SW 1271 (cell line): ENCODE data around the gene MET.
"Not testable (repeated sequence)": the region's sequence is repeated elsewhere in the genome, so short reads cannot be mapped to it uniquely, and the experiment has no call there.

Source experiments
- DNase-seq, 2 experiments: peaks; one replicate each; lab custom pipeline; 2025; lab: John Stamatoyannopoulos, UW

MET gene

DNA sequence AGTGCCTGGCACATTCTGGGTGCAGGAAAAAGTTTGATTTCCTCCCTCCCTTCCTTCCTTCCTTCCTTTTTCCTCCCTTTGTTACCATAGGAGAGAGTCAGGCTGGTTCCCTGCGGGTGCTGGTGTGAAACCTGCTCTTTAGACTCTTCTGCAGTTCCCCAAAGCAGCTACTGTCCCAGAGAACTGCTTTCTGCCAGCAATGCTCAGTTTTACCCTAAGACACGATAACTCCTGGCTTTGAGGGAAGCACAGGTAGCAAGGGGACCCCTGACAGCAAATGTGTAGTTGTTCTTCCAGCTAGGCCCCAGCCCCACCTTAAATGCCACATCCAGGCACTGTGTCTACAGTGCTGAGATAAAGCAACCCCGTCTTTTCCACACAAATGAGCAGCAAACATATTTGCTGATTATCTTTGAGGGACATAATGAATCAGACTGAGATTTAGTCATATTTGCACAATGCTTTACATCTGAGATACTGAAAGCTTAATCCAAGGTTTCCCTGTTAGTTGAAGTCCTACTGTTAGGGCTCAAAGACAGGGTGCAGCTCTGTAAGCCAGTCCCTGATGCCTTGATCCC is 55.5 kb downstream of the MET start:
- DNase-seq: no peak

DNA sequence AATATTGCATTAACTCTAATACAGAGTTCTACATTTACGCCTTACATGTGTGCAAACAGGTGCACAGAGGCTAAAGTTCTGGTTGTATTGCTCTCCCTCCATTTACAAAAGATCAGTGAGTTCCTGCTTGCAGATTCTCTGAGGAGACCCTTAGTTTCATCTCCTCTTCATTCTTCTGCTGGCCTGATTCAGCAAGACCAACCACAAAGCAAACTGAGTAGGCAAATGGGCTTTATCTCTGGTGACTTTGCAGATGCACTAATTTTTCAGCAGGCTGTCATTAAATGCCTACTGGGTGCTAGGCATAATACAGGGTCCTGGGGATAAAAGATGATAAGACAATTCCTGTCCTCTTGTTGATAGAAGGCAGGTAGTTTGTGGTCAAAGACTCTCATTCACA is 56.4 kb downstream of the MET start:
- no peak for DNase-seq

DNA sequence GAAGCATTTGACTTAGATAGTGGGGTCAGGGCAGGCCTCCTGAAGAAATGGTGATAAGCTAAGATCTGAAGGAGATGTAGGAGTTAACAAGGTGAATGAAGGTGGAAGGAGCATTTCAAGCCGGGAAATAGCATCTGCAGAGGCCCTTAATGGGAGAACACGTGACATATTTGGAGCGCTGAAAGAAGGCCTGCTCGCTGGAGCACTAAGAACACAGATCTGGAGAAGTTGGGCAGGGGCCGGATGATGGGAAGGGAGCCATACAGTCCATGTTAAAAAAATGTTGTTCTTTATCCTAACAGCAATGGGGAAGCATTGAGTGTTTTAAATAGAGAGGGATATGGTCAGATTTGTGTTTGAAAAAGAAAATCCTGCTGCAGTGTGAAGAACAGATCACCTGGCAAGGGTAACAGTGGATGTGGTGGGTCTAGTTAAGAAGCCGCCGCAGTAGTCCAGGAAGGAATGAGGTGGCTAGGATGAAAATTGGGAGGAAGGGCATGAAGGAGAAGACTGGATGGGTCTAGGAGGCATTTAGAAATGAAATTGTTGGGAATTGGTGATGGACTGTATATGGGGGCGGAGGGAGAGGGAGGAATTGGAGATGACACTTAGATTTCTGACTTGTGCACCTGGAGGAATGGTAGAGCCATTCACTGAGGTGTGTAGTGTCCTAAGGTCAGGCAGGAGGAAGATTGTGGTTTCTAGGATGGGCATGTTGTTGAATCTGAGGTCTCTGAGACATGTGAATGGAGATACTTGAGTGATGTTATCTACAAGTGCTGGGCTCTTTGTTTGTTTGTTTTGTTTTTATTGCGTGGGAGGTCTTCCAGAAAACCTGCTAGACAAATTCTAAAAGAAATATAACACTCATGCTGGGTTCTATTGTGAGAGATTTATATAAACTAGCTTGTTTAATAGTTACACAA is 58.4 kb downstream of the MET start:
- no peak for DNase-seq

DNA sequence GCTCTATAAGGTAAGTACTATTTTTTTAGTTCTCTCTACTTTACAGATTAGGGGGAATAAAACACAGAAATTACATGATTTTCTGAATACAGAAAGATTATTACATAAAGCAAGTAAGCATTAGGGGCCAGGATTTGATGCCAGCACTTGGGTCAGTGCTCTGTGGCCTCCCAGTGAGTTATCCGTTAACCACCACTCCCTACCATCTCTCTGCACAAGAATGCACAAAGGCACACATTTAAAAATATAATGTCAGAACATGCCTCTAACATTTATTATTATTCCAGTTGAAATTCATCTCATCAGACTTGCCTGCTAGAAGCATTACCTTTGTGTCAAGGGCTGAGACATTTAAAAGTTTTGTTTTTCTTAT is 59.0 kb downstream of the MET start:
- DNase-seq: no peak

- no peak for DNase-seq
Observed at GRCh38 chr7:116731445-116732335, 59.7 kb downstream of the MET start.

DNA sequence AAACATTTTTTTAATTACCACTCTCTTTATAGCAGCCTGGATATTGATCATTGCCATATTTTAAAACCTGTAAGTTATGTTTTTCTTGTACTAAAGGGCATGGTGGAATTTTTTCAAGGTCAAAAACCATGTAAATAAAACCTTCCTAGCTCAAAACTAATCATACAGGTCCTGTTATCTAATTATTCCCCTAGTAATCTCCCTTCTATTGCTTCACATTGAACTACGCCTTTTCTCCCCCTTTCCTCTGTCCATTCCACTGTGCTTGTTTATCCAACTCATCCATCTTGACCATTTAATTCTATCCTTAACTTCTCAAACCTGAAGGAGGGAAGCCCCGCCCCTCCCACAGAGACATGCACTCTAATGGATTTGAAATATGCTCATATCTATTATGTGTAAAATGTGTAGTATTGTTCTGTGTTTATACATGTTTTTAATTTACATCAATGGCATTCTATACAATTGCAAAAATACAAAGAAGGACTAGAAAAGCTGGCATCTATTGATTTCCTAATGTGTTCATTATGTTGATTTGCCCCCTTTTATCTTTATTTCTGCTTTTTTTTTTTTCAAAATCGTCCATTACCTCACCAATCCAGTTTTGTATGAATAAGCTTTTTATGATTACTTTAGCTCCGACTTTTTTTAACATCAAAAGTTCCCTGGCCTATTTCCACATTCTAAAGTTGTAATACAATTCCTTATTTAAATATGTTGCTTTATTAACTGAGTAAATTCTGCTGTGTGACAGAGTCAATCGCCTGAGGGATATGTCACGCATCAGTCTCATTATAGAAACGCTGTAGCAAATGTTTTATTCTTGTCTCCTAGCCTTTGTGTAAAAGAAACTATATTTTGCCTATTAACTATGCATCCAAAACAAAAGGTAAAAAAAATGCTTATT is 61.0 kb downstream of the MET start:
- no peak for DNase-seq

DNA sequence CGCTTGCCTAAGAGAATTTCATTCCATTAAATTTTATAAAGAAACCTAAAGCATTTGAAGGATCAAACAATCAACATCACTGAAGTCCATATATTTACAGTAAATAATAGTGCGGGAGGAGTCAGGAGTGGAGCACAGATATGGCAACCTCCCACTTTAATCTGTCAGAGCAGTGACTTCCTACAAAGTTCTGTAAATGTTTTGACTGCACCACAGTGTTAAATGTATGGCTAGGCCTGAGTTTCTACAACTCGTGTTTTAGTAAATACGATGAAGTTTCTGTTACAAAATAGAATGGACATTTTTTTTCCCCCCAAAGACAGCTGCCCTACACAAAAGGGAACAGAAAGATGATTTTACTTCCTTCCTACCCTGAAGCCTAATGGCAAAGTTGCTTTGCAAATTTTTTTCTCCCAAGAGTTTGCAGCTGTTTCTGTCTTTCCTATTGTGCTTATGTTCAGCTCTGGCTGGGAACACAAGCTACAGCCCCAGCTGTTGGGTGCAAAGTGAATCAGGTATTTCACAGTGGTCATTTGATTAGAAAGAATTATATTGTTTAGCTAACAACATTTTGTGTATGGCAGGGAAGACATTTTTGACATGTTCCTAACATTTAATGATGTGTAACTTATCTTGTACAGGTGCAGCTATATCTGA is 62.1 kb downstream of the MET start:
- no peak for DNase-seq

DNA sequence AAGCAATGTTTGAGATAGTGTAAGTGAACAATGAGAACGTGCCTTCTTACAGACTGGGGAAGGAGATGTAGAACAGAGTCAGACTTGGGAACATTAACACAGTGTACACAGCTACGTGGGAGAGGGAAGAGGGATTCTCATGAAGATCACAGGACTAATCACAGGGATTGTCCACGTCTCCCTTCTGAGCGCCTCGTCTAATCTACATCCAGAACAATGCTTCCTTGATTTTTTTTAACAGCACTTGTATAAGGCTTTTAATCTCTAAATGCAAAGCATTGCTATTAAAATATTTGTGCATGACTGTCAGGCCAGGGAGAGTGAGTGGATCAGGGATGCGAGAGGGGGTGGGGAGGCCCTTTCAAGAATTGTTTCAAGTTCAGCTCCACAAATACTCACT is 62.7 kb downstream of the MET start:
- DNase-seq: no peak

DNA sequence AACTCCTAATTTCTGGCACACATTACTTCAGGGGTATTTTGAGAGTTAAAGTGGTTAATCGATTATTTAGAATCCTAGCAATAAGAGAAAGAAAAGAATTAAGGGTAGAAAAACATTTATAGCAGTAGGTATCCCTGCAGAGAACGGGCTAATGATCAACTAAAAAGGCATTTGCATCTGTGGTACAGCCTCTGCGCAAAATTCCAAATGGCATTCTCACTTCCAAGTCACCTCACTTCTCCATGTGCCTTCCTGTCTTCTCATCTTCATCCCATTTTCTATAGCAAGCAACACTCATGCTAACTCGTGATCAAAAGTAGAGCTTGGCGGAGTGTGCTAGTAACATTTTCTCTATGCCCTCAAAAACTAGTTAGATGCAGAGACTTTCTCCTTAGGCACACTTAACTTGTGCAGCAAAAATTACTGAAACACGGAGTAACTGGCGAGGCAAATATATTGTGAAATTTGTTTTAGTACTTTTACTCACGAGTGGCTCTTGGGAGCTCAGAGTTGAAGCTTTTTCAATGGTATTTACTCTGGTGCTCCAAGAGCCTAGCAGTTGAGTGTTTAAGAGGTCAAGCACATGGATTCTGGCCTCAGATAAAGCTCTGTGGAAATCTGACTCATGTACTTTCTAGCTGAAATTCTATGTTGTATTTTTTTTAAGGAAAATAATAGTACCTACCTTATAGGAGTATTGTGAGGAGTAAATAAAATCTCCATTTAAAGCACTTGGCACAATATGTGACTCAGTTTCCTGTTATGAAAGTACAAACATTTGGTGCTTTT is 65.1 kb downstream of the MET start:
- DNase-seq: no peak

DNA sequence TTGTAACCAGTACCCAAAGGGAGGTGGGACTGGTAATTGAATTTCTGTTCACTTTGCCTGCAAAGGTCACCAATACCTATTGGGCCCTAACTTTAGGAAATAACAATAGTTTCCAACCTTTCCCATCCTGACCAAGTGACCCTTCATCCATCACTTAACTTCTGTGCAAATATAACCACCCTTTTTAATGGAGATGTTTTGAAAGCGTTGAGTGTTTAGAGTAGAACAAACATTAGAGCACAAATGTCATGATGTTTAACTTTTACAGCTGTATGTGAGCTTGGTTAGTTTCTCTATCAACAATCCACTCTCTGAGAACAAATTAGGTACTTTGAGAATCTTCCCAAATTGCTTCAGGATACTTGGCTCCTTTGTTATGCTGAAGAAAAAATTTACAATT is 66.4 kb downstream of the MET start:
- DNase-seq: no peak

DNA sequence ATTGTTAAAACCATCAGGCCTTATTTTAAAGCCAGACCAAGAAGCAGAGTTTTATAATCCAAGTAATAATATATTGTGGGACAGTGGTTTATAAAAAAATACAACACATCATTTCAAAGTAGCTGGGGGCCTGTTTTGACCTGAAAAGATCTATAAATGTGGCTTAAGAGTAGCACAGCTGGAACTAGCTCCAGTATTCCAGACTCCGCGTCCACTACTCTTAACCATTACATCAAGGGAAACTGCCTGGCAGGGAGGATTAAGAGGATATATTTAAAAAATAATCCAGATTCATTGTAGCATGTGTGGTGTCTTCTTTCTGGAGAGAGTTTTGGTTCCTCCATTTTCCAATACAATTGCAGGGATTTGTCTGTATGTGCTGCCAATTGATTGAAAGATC is 67.3 kb downstream of the MET start:
- no peak for DNase-seq

- DNase-seq: no peak
Observed at GRCh38 chr7:116740231-116740630, 68.2 kb downstream of the MET start.

GRCh38 chr7:116740755-116741462 is 68.9 kb downstream of the MET start:
- no peak for DNase-seq

DNA sequence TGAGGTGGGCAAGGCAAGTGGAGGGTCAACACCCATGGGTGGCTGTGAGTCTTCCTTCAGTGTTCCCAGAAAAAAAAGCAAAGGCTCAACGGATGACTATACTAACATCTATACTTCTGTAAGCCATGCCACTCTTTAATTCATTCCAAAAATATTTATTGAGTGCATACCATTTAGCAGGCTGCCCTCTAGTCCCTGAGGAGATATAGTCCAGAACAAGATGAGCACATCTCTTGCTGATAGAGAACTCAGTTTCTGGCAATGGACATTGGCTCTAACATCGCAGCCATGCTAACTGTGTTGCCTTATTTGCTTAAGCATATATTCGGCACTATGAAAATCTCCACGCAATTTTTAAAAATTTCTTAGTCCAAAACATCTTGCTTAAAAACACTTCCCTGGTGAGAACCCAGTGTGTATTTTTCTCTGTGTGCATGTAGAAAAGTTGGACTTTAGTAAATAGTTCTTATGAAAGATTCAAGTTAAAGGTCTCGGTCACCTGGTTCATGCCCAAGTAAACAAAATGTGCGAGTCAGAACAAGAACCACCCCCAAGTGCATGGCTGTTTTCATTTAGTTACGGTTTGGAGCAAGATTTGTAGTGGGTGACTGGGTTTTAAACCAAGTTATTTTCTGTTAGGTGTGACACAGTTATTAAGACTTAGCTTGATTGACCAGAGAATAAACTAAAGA is 69.8 kb downstream of the MET start:
- no peak for DNase-seq

GRCh38 chr7:116742641-116743040 is 70.6 kb downstream of the MET start:
- DNase-seq: no peak

DNA sequence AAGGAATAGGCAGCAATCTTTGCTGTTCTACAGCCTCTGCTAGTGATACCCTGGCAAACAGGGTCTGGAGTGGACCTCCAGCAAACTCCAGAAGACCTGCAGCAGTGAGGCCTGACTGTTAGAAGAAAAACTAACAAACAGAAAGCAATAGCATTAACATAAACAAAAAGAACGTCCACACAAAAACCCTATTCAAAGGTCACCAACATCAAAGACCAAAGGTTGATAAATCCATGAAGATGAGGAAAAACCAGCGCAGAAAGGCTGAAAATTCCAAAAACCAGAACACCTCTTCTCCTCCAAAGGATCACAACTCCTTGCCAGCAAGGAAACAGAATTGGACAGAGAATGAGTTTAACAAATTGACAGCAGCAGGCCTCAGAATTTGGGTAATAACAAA is 71.8 kb downstream of the MET start:
- DNase-seq: not testable (repeated sequence)

- DNase-seq: not testable (repeated sequence)
Observed at GRCh38 chr7:116746388-116746787, 74.4 kb downstream of the MET start.

DNA sequence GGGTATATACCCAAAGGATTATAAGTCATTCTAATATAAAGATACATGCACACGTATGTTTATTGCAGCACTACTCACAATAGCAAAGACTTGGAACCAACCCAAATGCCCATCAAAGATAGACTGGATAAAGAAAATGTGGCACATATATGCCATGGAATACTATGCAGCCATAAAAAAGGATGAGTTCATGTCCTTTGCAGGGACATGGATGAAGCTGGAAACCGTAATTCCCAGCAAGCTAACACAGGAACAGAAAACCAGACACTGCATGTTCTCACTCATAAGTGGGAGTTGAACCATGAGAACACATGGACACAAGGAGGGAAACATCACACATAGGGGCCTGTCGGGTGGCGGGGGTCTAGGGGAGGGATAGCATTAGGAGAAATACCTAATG is 79.1 kb downstream of the MET start:
- DNase-seq: not testable (repeated sequence)
